CD14-positive monocyte (primary cell): ENCODE data around the gene TINCR. TPM values are rescaled to one million over a fixed set of nuclear protein-coding genes. Genes with fewer than 3 reads are reported as not detected.

Experiments used
- DNase-seq, 3 donors: peaks; one replicate each; pipeline ENCODE4 v3.0.0-alpha.2; 2011 to 2022
- H2AFZ ChIP-seq: 2 replicates; pipeline ENCODE4 v1.6.0; 2012; ENCODE audit warnings: mild to moderate bottlenecking, low read depth, low read length, inconsistent platforms; ENCODE audit not compliant: insufficient read depth, poor library complexity, severe bottlenecking
- H3K27ac ChIP-seq, 2 donors: 1 replicate in 1 of 2; 2 replicates in 1 of 2; pipeline ENCODE4 v1.5.1; 2012 to 2013; ENCODE audit warnings: low read length in 2 of 2, control low read depth in 1 of 2, inconsistent platforms in 1 of 2, low read depth in 1 of 2, mild to moderate bottlenecking in 1 of 2
- H3K27me3 ChIP-seq, 2 donors: one replicate each; pipeline versions ENCODE4 v1.6.0 to v1.6.1; 2011 to 2013; ENCODE audit warnings: low read length in 2 of 2; ENCODE audit not compliant: control insufficient read depth in 2 of 2, insufficient read depth in 2 of 2
- H3K36me3 ChIP-seq, 2 donors: replicated peaks in 1 of 2; 1 replicate in 1 of 2; 2 replicates in 1 of 2; pipeline versions ENCODE4 v1.5.1 to v1.6.1; 2012 to 2013; ENCODE audit warnings: low read length in 2 of 2, control low read depth in 1 of 2, inconsistent platforms in 1 of 2, mild to moderate bottlenecking in 1 of 2; ENCODE audit not compliant: insufficient read depth in 2 of 2, control insufficient read depth in 1 of 2
- H3K4me1 ChIP-seq, 2 donors: 1 replicate in 1 of 2; 2 replicates in 1 of 2; pipeline versions ENCODE4 v1.5.1 to v1.6.1; 2012 to 2013; ENCODE audit warnings: low read length in 2 of 2, control low read depth in 1 of 2, inconsistent platforms in 1 of 2, mild to moderate bottlenecking in 1 of 2, moderate library complexity in 1 of 2; ENCODE audit not compliant: insufficient read depth in 2 of 2, control insufficient read depth in 1 of 2
- H3K4me2 ChIP-seq: replicated peaks from 2 replicates; pipeline ENCODE3; 2012; ENCODE audit warnings: low read length, moderate library complexity, mild to moderate bottlenecking; ENCODE audit not compliant: poor library complexity, severe bottlenecking; ENCODE audit errors: extremely low read depth
- H3K4me3 ChIP-seq, 3 experiments: fragments of 200-600 bp in 1 of 3; sonication (generic) in 1 of 3; replicated peaks in 1 of 3; 1 replicate in 2 of 3; 2 replicates in 1 of 3; pipeline ENCODE4 v1.5.1; 2011 to 2013; ENCODE audit warnings: low read length in 3 of 3, mild to moderate bottlenecking in 3 of 3, control low read depth in 2 of 3, low read depth in 2 of 3, inconsistent platforms in 1 of 3, moderate library complexity in 1 of 3
- H3K79me2 ChIP-seq: 2 replicates; pipeline ENCODE4 v1.6.0; 2012; ENCODE audit warnings: mild to moderate bottlenecking, control low read depth, inconsistent platforms, low read length, moderate library complexity; ENCODE audit not compliant: insufficient read depth
- H3K9ac ChIP-seq: 2 replicates; pipeline ENCODE4 v1.6.0; 2017; ENCODE audit warnings: low read length, mild to moderate bottlenecking; ENCODE audit not compliant: insufficient read depth, poor library complexity, severe bottlenecking
- H3K9me3 ChIP-seq, 2 donors: replicated peaks in 1 of 2; 1 replicate in 1 of 2; 2 replicates in 1 of 2; pipeline versions ENCODE4 v1.5.1 to v1.6.1; 2012 to 2013; ENCODE audit warnings: low read length in 2 of 2, control low read depth in 1 of 2; ENCODE audit not compliant: control insufficient read depth in 1 of 2, insufficient read depth in 1 of 2
- H4K20me1 ChIP-seq: 2 replicates; pipeline ENCODE4 v1.6.0; 2012; ENCODE audit warnings: mild to moderate bottlenecking, low read length, control low read depth, moderate library complexity; ENCODE audit not compliant: insufficient read depth
- H3K27ac Mint-ChIP-seq, 7 donors: one replicate each; pipeline ENCODE4 v1.8.0; 2020; ENCODE audit warnings: mild to moderate bottlenecking in 7 of 7, mixed read lengths in 7 of 7, moderate library complexity in 6 of 7, inconsistent platforms in 2 of 7
- H3K27me3 Mint-ChIP-seq, 3 donors: one replicate each; pipeline ENCODE4 v1.8.0; 2021 to 2022; ENCODE audit warnings: low read depth in 3 of 3, mild to moderate bottlenecking in 3 of 3, mixed read lengths in 3 of 3, moderate library complexity in 3 of 3, inconsistent platforms in 1 of 3
- H3K36me3 Mint-ChIP-seq, 2 donors: one replicate each; pipeline ENCODE4 v1.8.0; 2020; ENCODE audit warnings: mixed read lengths in 2 of 2, inconsistent platforms in 1 of 2, mild to moderate bottlenecking in 1 of 2
- H3K4me1 Mint-ChIP-seq: one replicate; pipeline ENCODE4 v1.8.0; 2020; ENCODE audit warnings: mild to moderate bottlenecking, mixed read lengths
- H3K4me3 Mint-ChIP-seq, 2 donors: one replicate each; pipeline ENCODE4 v1.8.0; 2020; ENCODE audit warnings: mild to moderate bottlenecking in 2 of 2, mixed read lengths in 2 of 2, moderate library complexity in 1 of 2
- H3K9me3 Mint-ChIP-seq, 7 donors: one replicate each; pipeline ENCODE4 v1.8.0; 2020 to 2022; ENCODE audit warnings: mixed read lengths in 7 of 7, mild to moderate bottlenecking in 6 of 7, moderate library complexity in 6 of 7, inconsistent platforms in 2 of 7
- CTCF ChIP-seq: fragments of 200-600 bp; IDR thresholded peaks from one replicate; pipeline ENCODE4 v1.8.0; 2022; ENCODE audit warnings: antibody characterized with exemption, mild to moderate bottlenecking
- WGBS: methylation state at CpG from one replicate; pipeline ENCODE4 v1.1.5; 2013; ENCODE audit warnings: missing lambda C conversion rate; ENCODE audit not compliant: insufficient coverage; 5-methylcytosine and 5-hydroxymethylcytosine counted together
- intact Hi-C, 2 donors: fragments of 100-400 bp; cut with micrococcal nuclease; formaldehyde crosslinking; loops; one replicate each; pipeline versions ENCODE4 v1.15.0 to v1.15.1; 2023
- polyA plus RNA-seq, 3 donors: library from polyadenylated mRNA; depleted of rRNA in 1 of 3; unstranded in 2 of 3; stranded (reverse) in 1 of 3; fragments of 300-500 nt in 2 of 3; fragments of >200 nt in 1 of 3; fragmentation: Illumina TruSeq in 2 of 3; gene quantifications; 1 replicate in 2 of 3; 2 replicates in 1 of 3; pipeline ENCODE4 v1.2.3, GENCODE V29; 2012 to 2021

TINCR gene
- polyA plus RNA-seq, 3 donors: 0.11 TPM; not detected in 2

- H3K9ac ChIP-seq: no peak overlapping the region
- H3K4me2 ChIP-seq: no peak overlapping the region
- H3K27me3 Mint-ChIP-seq: peaks cover 4 to 26% (median 8%) of the 10 kb centered on the region in 3 donors
- H3K27ac Mint-ChIP-seq: no peak overlapping the region
- WGBS: 37% methylated on average over 5 of the region's 8 CpGs
- peak overlapping the region in 1 of 2 donors; percentile 2 for H3K4me3 Mint-ChIP-seq
- no peaks in the 10 kb centered on the region for H4K20me1 ChIP-seq
- H3K4me1 ChIP-seq: no peaks in the 10 kb centered on the region
- no peak overlapping the region for H3K4me3 ChIP-seq
- no peaks in the 10 kb centered on the region for H3K36me3 ChIP-seq
- H3K4me1 Mint-ChIP-seq: peaks cover 4% of the 10 kb centered on the region
- DNase-seq: no peak
- H3K9me3 ChIP-seq: no peaks in the 10 kb centered on the region
- H3K79me2 ChIP-seq: no peaks in the 10 kb centered on the region
- intact Hi-C loops: no loop called here
- TF ChIP-seq CTCF: no peak
- H3K36me3 Mint-ChIP-seq: no peaks in the 10 kb centered on the region
- no peak overlapping the region for H2AFZ ChIP-seq
- H3K27ac ChIP-seq: no peak overlapping the region
- no peaks in the 10 kb centered on the region for H3K27me3 ChIP-seq
- no peaks in the 10 kb centered on the region for H3K9me3 Mint-ChIP-seq
These were observed 19.9 kb downstream of the TINCR start for GRCh38 chr19:5547881-5548280.

- Mint-ChIP-seq H3K4me3 (no peak overlapping the region), H3K27ac (no peak overlapping the region), H3K27me3 (peaks cover 4 to 28% (median 13%) of the 10 kb centered on the region in 3 donors), H3K4me1 (peaks cover 1% of the 10 kb centered on the region), H3K36me3 (no peaks in the 10 kb centered on the region), H3K9me3 (peaks cover 0 to 5% (median 0%) of the 10 kb centered on the region in 7 donors)
- Histone ChIP-seq H3K36me3 (no peaks in the 10 kb centered on the region), H3K27ac (no peak overlapping the region), H3K4me1 (no peaks in the 10 kb centered on the region), H3K79me2 (no peaks in the 10 kb centered on the region), H2AFZ (no peak overlapping the region), H3K27me3 (no peaks in the 10 kb centered on the region), H3K9me3 (no peaks in the 10 kb centered on the region), H3K4me3 (no peak overlapping the region), H4K20me1 (no peaks in the 10 kb centered on the region), H3K4me2 (no peak overlapping the region), H3K9ac (no peak overlapping the region)
- 86% methylated on average over 2 of the region's 4 CpGs for WGBS
- intact Hi-C loops: no loop called here
- no peak for TF ChIP-seq CTCF
- DNase-seq: no peak
These were observed 21.8 kb downstream of the TINCR start for GRCh38 chr19:5545984-5546383.
